A549 (cell line): Measurements from ENCODE around the gene ATP5PO.

Experiments
- CTCF ChIP-seq: fragments of >200 bp; sonication (Bioruptor Twin); formaldehyde crosslinking; IDR thresholded peaks from 3 replicates; pipeline ENCODE4 v1.5.1; 2016
- ELK1 ChIP-seq: fragments of 150-350 bp; IDR thresholded peaks from 2 replicates; pipeline ENCODE4 v1.6.1; 2014; ENCODE audit warnings: low read depth, mild to moderate bottlenecking, low read length
- EP300 ChIP-seq, 2 experiments: fragments of >200 bp; sonication (Bioruptor Twin); formaldehyde crosslinking; IDR thresholded peaks; 2 replicates in 1 of 2; 3 replicates in 1 of 2; pipeline ENCODE4 v1.6.1; 2016 to 2017
- FOSL2 ChIP-seq, 2 experiments: fragments of 450-650 bp in 1 of 2; fragments of >200 bp in 1 of 2; sonication (Bioruptor Twin) in 1 of 2; formaldehyde crosslinking; IDR thresholded peaks; 2 replicates each; pipeline versions ENCODE4 v1.5.0 to v1.6.1; 2016 to 2020; ENCODE audit warnings: mild to moderate bottlenecking in 1 of 2, moderate library complexity in 1 of 2
- JUN ChIP-seq, 2 experiments: fragments of >200 bp; sonication (Bioruptor Twin); formaldehyde crosslinking; IDR thresholded peaks; 2 replicates in 1 of 2; 3 replicates in 1 of 2; pipeline ENCODE4 v1.6.1; 2016 to 2017
- POLR2A ChIP-seq: IDR thresholded peaks from 2 replicates; pipeline ENCODE4 v1.6.1; 2012; ENCODE audit warnings: mild to moderate bottlenecking, low read length
- RCOR1 ChIP-seq: fragments of 150-350 bp; IDR thresholded peaks from 2 replicates; pipeline ENCODE4 v1.6.1; 2014; ENCODE audit warnings: antibody characterized with exemption, low read length, low read depth
- SMC3 ChIP-seq: fragments of >200 bp; sonication (Bioruptor Twin); formaldehyde crosslinking; IDR thresholded peaks from 3 replicates; pipeline ENCODE4 v1.6.1; 2018; ENCODE audit warnings: inconsistent platforms

- TF ChIP-seq EP300 (IDR thresholded peaks at IDR 0.05) (no peak), SMC3 (no peak), CTCF (no peak), POLR2A (no peak), JUN (IDR thresholded peaks at IDR 0.05) (no peak), RCOR1 (no peak), FOSL2 (IDR thresholded peaks at IDR 0.05) (no peak), FOSL2 (CRISPR knock-in tag; IDR thresholded peaks at IDR 0.05) (no peak), ELK1 (no peak)
Observed at GRCh38 chr21:33908760-33909159, 6.8 kb downstream of the ATP5PO start.
